DND-41 (cell line): ENCODE measurements around the gene TOR3A.

Experiments used
- CTCF ChIP-seq: IDR thresholded peaks from 2 replicates; pipeline ENCODE4 v1.5.1; 2012; ENCODE audit warnings: borderline replicate concordance, low read length, moderate library complexity, mild to moderate bottlenecking; ENCODE audit not compliant: poor library complexity, severe bottlenecking; ENCODE audit errors: extremely low read depth
- EZH2 ChIP-seq: IDR thresholded peaks from 3 replicates; pipeline ENCODE4 v1.6.1; 2012; ENCODE audit warnings: borderline replicate concordance, low read depth, mild to moderate bottlenecking, moderate library complexity, low read length, inconsistent platforms; ENCODE audit not compliant: severe bottlenecking

- no peak for TF ChIP-seq CTCF
- no peak for TF ChIP-seq EZH2
Observed at GRCh38 chr1:179082999-179083335, 1.1 kb downstream of the TOR3A start.
